ENCODE measurements around the gene PSMB3. TPM values are rescaled to one million over a fixed set of nuclear protein-coding genes. Genes with fewer than 3 reads are reported as not detected.

Gene PSMB3
- polyA plus RNA-seq, 1 donor (not counting 4 experiments of a cell fraction or from before 2014, with no cell fraction given), result 294 TPM

DNA sequence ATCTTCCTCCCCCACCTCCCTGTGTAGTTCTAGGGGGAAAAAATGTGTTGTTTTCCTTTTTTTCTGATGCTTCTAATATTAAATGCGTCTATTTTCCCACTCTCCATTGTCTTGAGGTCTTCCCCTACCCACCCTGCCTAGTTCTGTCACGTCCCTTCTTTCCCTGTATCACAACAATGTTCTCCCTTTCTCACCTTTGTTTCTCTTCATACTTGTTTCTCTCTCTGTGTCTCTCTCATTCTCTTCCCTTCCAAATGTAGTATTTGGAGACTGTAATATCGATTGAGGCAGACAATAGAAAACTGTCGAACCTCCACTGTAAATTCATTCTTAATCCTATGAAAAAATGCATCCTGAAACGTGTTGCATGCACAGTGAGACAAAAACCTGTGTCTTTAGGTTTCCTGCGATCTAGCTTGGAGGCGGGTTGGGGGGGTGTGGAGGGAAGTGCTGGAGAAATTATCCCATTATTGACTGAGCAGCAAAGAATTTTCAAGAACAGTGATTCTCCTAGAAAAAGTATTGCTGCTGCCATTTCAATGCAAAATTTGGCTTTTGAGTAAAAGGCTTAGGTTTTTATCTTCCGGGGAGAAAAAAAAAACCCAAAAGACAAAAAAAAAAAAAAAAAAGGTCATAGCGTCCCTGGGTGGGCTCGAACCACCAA is 1.3 kb upstream of the PSMB3 start:
- FAIRE-seq (no peak), DNase-seq (ENCODE audit: low read depth, low spot score) (no peak)
- H3K9me3 ChIP-seq (ENCODE audit: control insufficient read depth, low read depth, low read length), result no peaks in the 10 kb centered on the region
- dilution Hi-C loops (cut with MboI; ENCODE audit: extremely low pct_ligation_motif_present, low sequenced_read_pairs), result no loop called here
- H4K20me1 ChIP-seq (ENCODE audit: control insufficient read depth, extremely low read depth, insufficient read depth, low read length), result peaks cover 2% of the 10 kb centered on the region
- peaks cover 26% of the 10 kb centered on the region for H3K4me1 ChIP-seq (ENCODE audit: control insufficient read depth, extremely low read depth, insufficient read depth, low read length)
- H3K27me3 ChIP-seq (ENCODE audit: control insufficient read depth, extremely low read depth, insufficient read depth, low read length), result no peaks in the 10 kb centered on the region
- H3K4me3 ChIP-seq (ENCODE audit: control insufficient read depth in 2 of 3, extremely low read depth in 1 of 3, insufficient read depth in 2 of 3, low read depth in 1 of 3, low read length in 3 of 3), result peak overlapping the region; percentile 16 to 100 (median 29)
- peaks cover 42% of the 10 kb centered on the region for H3K79me2 ChIP-seq (ENCODE audit: control insufficient read depth, insufficient read depth, low read length)
- H3K9me1 ChIP-seq (ENCODE audit: control insufficient read depth, extremely low read depth, insufficient read depth, low read length), result peaks cover 2% of the 10 kb centered on the region
- peak overlapping the region; percentile 87 for H3K4me2 ChIP-seq (ENCODE audit: control insufficient read depth, extremely low read depth, insufficient read depth, low read depth, low read length)
- TF ChIP-seq EZH2 (IDR thresholded peaks at IDR 0.05; ENCODE audit: low read length), result no peak
- TF ChIP-seq, protein P1, sequence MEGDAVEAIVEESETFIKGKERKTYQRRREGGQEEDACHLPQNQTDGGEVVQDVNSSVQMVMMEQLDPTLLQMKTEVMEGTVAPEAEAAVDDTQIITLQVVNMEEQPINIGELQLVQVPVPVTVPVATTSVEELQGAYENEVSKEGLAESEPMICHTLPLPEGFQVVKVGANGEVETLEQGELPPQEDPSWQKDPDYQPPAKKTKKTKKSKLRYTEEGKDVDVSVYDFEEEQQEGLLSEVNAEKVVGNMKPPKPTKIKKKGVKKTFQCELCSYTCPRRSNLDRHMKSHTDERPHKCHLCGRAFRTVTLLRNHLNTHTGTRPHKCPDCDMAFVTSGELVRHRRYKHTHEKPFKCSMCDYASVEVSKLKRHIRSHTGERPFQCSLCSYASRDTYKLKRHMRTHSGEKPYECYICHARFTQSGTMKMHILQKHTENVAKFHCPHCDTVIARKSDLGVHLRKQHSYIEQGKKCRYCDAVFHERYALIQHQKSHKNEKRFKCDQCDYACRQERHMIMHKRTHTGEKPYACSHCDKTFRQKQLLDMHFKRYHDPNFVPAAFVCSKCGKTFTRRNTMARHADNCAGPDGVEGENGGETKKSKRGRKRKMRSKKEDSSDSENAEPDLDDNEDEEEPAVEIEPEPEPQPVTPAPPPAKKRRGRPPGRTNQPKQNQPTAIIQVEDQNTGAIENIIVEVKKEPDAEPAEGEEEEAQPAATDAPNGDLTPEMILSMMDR (optimal IDR thresholded peaks at IDR 0.05 in 1 of 3, IDR thresholded peaks at IDR 0.05 in 1 of 3, conservative IDR thresholded peaks at IDR 0.05 in 1 of 3; ENCODE audit: extremely low read depth in 1 of 3, insufficient read depth in 2 of 3, low read length in 3 of 3), result no peak
- peak overlapping the region; percentile 3 for H2AFZ ChIP-seq (ENCODE audit: control insufficient read depth, low read length)
- H3K9ac ChIP-seq (ENCODE audit: control insufficient read depth, extremely low read depth, insufficient read depth, low read length), result peak overlapping the region; percentile 29
- peaks cover 2 to 17% of the 10 kb centered on the region in 2 experiments for H3K36me3 ChIP-seq (ENCODE audit: control insufficient read depth in 2 of 2, extremely low read depth in 1 of 2, insufficient read depth in 2 of 2, low read length in 2 of 2)
- peak overlapping the region; percentile 45 for H3K27ac ChIP-seq (ENCODE audit: control insufficient read depth, insufficient read depth, low read length)

DNA sequence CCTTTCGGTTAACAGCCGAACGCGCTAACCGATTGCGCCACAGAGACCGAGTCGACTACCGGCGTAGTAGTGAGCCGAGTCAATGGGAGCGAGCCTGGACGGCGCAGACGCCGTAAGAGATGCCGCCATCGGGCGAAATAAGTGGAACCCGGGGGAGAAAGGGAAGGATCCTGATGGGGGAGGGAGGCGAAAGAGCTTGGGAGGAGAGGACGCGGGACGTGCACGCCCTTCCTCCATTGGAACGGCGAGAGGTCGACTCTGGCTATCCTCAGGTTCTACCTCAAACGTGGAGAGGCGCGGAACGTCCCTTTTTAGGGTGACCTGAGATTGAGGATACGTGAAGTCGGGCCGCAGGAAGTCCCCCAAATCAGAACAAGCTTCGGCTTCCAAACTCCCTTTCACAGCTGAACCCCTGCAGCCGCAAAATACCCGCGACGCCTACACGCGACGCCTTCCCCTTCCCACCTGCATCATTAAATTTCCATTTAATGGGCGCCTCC is 683 bp upstream of the PSMB3 start:
- Histone ChIP-seq H3K79me2 (ENCODE audit: control insufficient read depth, insufficient read depth, low read length) (peaks cover 36% of the 10 kb centered on the region), H3K4me1 (ENCODE audit: control insufficient read depth, extremely low read depth, insufficient read depth, low read length) (peaks cover 21% of the 10 kb centered on the region), H3K4me3 (ENCODE audit: control insufficient read depth in 2 of 3, extremely low read depth in 1 of 3, insufficient read depth in 2 of 3, low read depth in 1 of 3, low read length in 3 of 3) (peak overlapping the region; percentile 78 to 100 (median 97)), H2AFZ (ENCODE audit: control insufficient read depth, low read length) (peak overlapping the region; percentile 65), H3K27me3 (ENCODE audit: control insufficient read depth, extremely low read depth, insufficient read depth, low read length) (no peaks in the 10 kb centered on the region), H4K20me1 (ENCODE audit: control insufficient read depth, extremely low read depth, insufficient read depth, low read length) (peaks cover under 1% of the 10 kb centered on the region), H3K9me1 (ENCODE audit: control insufficient read depth, extremely low read depth, insufficient read depth, low read length) (no peaks in the 10 kb centered on the region), H3K9ac (ENCODE audit: control insufficient read depth, extremely low read depth, insufficient read depth, low read length) (peak overlapping the region; percentile 94), H3K9me3 (ENCODE audit: control insufficient read depth, low read depth, low read length) (no peaks in the 10 kb centered on the region), H3K4me2 (ENCODE audit: control insufficient read depth, extremely low read depth, insufficient read depth, low read depth, low read length) (peak overlapping the region; percentile 87), H3K36me3 (ENCODE audit: control insufficient read depth in 2 of 2, extremely low read depth in 1 of 2, insufficient read depth in 2 of 2, low read length in 2 of 2) (peaks cover 2 to 20% of the 10 kb centered on the region in 2 experiments), H3K27ac (ENCODE audit: control insufficient read depth, insufficient read depth, low read length) (peak overlapping the region; percentile 92)
- dilution Hi-C loops (cut with MboI; ENCODE audit: extremely low pct_ligation_motif_present, low sequenced_read_pairs), result no loop called here
- TF ChIP-seq, protein P1 (optimal IDR thresholded peaks at IDR 0.05 in 1 of 3, IDR thresholded peaks at IDR 0.05 in 1 of 3, conservative IDR thresholded peaks at IDR 0.05 in 1 of 3; ENCODE audit: extremely low read depth in 1 of 3, insufficient read depth in 2 of 3, low read length in 3 of 3), result no peak
- TF ChIP-seq EZH2 (IDR thresholded peaks at IDR 0.05; ENCODE audit: low read length), result no peak
- FAIRE-seq (no peak), DNase-seq (ENCODE audit: low read depth, low spot score) (no peak)

All from keratinocyte (primary cell).